BJ (cell line): ENCODE measurements around the gene SLC2A13. TPM values are rescaled to one million over a fixed set of nuclear protein-coding genes. Genes with fewer than 3 reads are reported as not detected.
A peak's percentile ranks its signal among the peaks of the same experiment; 100 is the strongest.
"Not testable (repeated sequence)": the region's sequence is repeated elsewhere in the genome, so short reads cannot be mapped to it uniquely, and the experiment has no call there.

Experiments
- CTCF ChIA-PET: fragments of 350-600 bp; formaldehyde crosslinking; extraction: SDS; loops from one replicate; lab custom pipeline; 2021; ENCODE audit warnings: antibody characterized with exemption, inconsistent platforms; lab: Yijun Ruan, JAX
- POLR2A ChIA-PET: fragments of 300-600 bp; sonication (Branson Sonifier 250); formaldehyde crosslinking; extraction: SDS; loops from one replicate; lab custom pipeline; 2021; ENCODE audit warnings: antibody characterized with exemption; lab: Charles Lee
- DNase-seq: peaks from one replicate; pipeline ENCODE4 v3.0.0-alpha.2; 2011; ENCODE audit warnings: low read depth
- H3K27me3 ChIP-seq: 2 replicates; pipeline ENCODE4 v1.6.0; 2011; ENCODE audit warnings: low read length; ENCODE audit not compliant: control insufficient read depth, insufficient read depth
- H3K36me3 ChIP-seq: 2 replicates; pipeline ENCODE4 v1.5.1; 2011; ENCODE audit warnings: low read length; ENCODE audit not compliant: control insufficient read depth, insufficient read depth
- H3K4me3 ChIP-seq: 2 replicates; pipeline ENCODE4 v1.5.1; 2011; ENCODE audit warnings: low read depth, mild to moderate bottlenecking, control low read depth, low read length
- CTCF ChIP-seq: IDR thresholded peaks from 2 replicates; pipeline ENCODE4 v1.5.1; 2011; ENCODE audit warnings: low read depth, mild to moderate bottlenecking, control low read depth, inconsistent platforms, low read length, moderate library complexity; ENCODE audit not compliant: insufficient read depth
- polyA plus RNA-seq: library from polyadenylated mRNA; depleted of rRNA; stranded (reverse); fragments of >200 nt; gene quantifications from 2 replicates; pipeline ENCODE4 v1.2.3, GENCODE V29; 2011

The SLC2A13 gene
- polyA plus RNA-seq, 1 experiment, result 1.2 TPM

DNA sequence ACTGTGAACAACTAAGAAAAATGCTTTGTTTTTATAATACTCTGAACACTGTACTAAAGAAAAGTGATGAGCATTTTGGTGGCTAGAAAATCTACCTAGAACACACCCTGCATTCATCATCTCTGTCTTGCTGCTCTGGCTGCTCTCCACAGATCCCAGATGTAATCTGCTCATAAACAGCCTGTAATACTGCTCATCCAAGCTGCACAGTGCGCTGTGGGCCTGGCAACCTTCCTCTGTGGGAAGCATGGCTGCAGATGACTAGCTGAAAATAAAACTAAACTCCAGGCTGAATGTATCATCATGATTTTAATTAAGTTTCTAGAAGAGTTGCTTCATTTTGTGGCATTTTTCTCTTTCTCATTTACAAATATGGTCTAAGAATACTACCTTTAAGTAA, 200.7 kb downstream of the SLC2A13 start:
- no peak for TF ChIP-seq CTCF
- ChIA-PET CTCF (interaction anchor here (0.9 to 1.1 kb wide), 2 partner anchors 106 to 131 kb away, joined by 3 read pairs; no protein-coding TSS in a partner anchor), POLR2A (no interaction called here)
- peak; percentile 84 for DNase-seq
- Histone ChIP-seq H3K4me3 (no peak overlapping the region), H3K27me3 (no peaks in the 10 kb centered on the region), H3K36me3 (no peaks in the 10 kb centered on the region)

GRCh38 chr12:39902821-39903220, 203.1 kb downstream of the SLC2A13 start:
- H3K4me3 ChIP-seq, result no peak overlapping the region
- no peaks in the 10 kb centered on the region for H3K27me3 ChIP-seq
- ChIA-PET POLR2A (no interaction called here), CTCF (no interaction called here)
- H3K36me3 ChIP-seq, result no peaks in the 10 kb centered on the region
- DNase-seq, result no peak
- no peak for TF ChIP-seq CTCF

DNA sequence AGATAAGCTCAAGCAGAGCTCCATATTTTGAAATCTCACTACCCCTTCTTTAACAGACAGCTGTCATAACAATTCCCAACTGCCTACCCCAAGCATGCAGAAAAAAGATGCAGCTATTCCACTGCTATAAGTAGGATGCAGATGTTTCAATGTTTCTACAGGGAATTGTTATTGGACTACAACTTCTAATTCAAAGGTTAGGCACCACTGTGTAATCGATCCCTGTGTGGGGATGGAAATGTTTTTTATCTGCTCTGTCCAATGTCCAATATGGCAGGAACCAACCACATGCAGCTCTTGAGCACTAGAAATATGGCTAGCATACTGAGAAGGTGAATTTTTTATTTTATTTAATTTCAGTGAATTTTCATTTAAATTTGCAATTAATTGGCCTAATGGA, 208.6 kb downstream of the SLC2A13 start:
- CTCF ChIA-PET, result no interaction called here

GRCh38 chr12:39893388-39893787, 212.5 kb downstream of the SLC2A13 start:
- H3K4me3 ChIP-seq, DNase-seq, H3K36me3 ChIP-seq, H3K27me3 ChIP-seq, POLR2A ChIA-PET, CTCF ChIA-PET: not testable (repeated sequence)

More for the DNA sequence above, 208.6 kb downstream of the SLC2A13 start:
- H3K36me3 ChIP-seq, result no peaks in the 10 kb centered on the region
- TF ChIP-seq CTCF, result no peak
- POLR2A ChIA-PET, result no interaction called here
- H3K4me3 ChIP-seq, result no peak overlapping the region
- H3K27me3 ChIP-seq, result no peaks in the 10 kb centered on the region
- DNase-seq, result no peak

DNA sequence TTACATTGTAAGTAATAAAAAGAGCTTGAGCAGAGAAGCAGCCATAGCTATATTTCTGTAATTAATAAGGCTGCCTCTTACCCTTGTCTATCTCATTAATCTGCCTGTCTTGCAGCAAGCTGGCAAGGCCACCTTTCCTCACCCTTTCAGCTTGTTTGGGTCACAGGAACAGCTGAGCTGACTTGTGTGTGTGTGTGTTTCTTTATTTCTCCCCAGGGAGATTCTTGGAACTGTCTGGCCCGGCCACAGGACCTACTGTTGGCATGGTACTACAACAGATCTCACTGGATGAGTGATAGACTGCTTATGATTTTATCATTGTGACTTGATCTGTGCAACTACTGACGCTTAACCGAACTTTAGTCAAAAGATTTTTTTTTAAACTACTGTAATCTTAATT, 213.7 kb downstream of the SLC2A13 start:
- H3K4me3 ChIP-seq, result no peak overlapping the region
- CTCF ChIA-PET, result no interaction called here
- POLR2A ChIA-PET, result no interaction called here
- no peaks in the 10 kb centered on the region for H3K27me3 ChIP-seq
- no peak for TF ChIP-seq CTCF
- no peak for DNase-seq
- H3K36me3 ChIP-seq, result no peaks in the 10 kb centered on the region

DNA sequence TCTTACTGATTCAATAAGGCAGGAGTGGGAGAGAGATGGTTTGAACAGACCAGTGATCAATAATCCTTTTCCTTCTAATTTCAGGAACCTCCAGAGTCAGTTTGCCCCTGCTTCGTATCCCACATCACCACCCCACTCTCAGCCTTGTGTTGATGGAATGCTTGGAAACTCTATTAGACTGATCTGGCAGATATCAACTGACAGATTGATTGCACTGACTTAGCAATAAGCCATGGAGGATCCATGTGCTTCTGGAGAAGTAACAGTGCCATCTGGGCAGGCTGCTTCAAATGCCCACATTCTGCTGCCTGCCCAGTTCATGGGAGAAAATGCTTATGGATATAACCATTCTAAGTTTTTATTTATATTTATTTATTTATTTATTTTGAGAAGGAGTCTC, 218.0 kb downstream of the SLC2A13 start:
- no peak overlapping the region for H3K4me3 ChIP-seq
- ChIA-PET POLR2A (no interaction called here), CTCF (no interaction called here)
- H3K27me3 ChIP-seq, result no peaks in the 10 kb centered on the region
- no peak for DNase-seq
- TF ChIP-seq CTCF, result no peak
- no peaks in the 10 kb centered on the region for H3K36me3 ChIP-seq
